Ascending aorta (tissue), 2 donors: ENCODE measurements around the gene KCTD5. TPM values are rescaled to one million over a fixed set of nuclear protein-coding genes. Genes with fewer than 3 reads are reported as not detected.
"Not testable (repeated sequence)": the region's sequence is repeated elsewhere in the genome, so short reads cannot be mapped to it uniquely, and the experiment has no call there.

Experiments used
- DNase-seq, 2 donors: peaks; one replicate each; pipeline ENCODE4 v3.0.0-alpha.2; 2019; ENCODE audit warnings: low spot score in 2 of 2
- H3K27ac ChIP-seq, 2 donors: fragments of 200-600 bp; sonication (generic); one replicate each; pipeline ENCODE4 v1.5.1; 2016 to 2017; ENCODE audit warnings: mild to moderate bottlenecking in 1 of 2
- H3K27me3 ChIP-seq: fragments of 200-600 bp; sonication (generic); one replicate; pipeline ENCODE4 v1.5.1; 2017
- H3K36me3 ChIP-seq, 2 donors: fragments of 200-600 bp; sonication (generic); one replicate each; pipeline ENCODE4 v1.5.1; 2016
- H3K4me1 ChIP-seq, 2 donors: fragments of 200-600 bp; sonication (generic); one replicate each; pipeline ENCODE4 v1.5.1; 2016 to 2017; ENCODE audit warnings: mild to moderate bottlenecking in 1 of 2
- H3K4me3 ChIP-seq, 2 donors: fragments of 200-600 bp; sonication (generic); one replicate each; pipeline ENCODE4 v1.5.1; 2016 to 2017; ENCODE audit warnings: mild to moderate bottlenecking in 1 of 2
- H3K9me3 ChIP-seq, 2 donors: fragments of 200-600 bp; sonication (generic); one replicate each; pipeline ENCODE4 v1.5.1; 2016
- intact Hi-C: fragments of 100-400 bp; cut with DNase I; formaldehyde crosslinking; loops from one replicate; pipeline ENCODE4 v1.15.1; 2023
- total RNA-seq: library from RNA; depleted of rRNA; stranded (reverse); fragments of >200 nt; gene quantifications from one replicate; pipeline ENCODE4 v1.1.0, GENCODE V29; 2016
- TF ChIP-seq, protein P1 (sequence below), 3 experiments: fragments of 200-600 bp in 2 of 3; fragments of 450-650 bp in 1 of 3; sonication (generic) in 2 of 3; IDR thresholded peaks; one replicate each; pipeline ENCODE4 v1.5.1; 2016 to 2019; ENCODE audit warnings: antibody characterized with exemption in 3 of 3, mild to moderate bottlenecking in 1 of 3, moderate library complexity in 1 of 3

KCTD5 gene
- total RNA-seq, 1 donor from 2014 or later: 10.5 TPM

GRCh38 chr16:2687531-2688308 is 5.4 kb downstream of the KCTD5 start:
- H3K27ac ChIP-seq: no peak overlapping the region
- DNase-seq: no peak
- TF ChIP-seq, protein P1, sequence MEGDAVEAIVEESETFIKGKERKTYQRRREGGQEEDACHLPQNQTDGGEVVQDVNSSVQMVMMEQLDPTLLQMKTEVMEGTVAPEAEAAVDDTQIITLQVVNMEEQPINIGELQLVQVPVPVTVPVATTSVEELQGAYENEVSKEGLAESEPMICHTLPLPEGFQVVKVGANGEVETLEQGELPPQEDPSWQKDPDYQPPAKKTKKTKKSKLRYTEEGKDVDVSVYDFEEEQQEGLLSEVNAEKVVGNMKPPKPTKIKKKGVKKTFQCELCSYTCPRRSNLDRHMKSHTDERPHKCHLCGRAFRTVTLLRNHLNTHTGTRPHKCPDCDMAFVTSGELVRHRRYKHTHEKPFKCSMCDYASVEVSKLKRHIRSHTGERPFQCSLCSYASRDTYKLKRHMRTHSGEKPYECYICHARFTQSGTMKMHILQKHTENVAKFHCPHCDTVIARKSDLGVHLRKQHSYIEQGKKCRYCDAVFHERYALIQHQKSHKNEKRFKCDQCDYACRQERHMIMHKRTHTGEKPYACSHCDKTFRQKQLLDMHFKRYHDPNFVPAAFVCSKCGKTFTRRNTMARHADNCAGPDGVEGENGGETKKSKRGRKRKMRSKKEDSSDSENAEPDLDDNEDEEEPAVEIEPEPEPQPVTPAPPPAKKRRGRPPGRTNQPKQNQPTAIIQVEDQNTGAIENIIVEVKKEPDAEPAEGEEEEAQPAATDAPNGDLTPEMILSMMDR (IDR thresholded peaks at IDR 0.05): no peak
- intact Hi-C loops: no loop called here
- H3K9me3 ChIP-seq: no peaks in the 10 kb centered on the region
- peaks cover 3 to 4% of the 10 kb centered on the region in 2 donors for H3K36me3 ChIP-seq
- H3K4me1 ChIP-seq: peaks cover 0 to 11% of the 10 kb centered on the region in 2 donors
- no peak overlapping the region for H3K4me3 ChIP-seq
- H3K27me3 ChIP-seq: no peaks in the 10 kb centered on the region

DNA sequence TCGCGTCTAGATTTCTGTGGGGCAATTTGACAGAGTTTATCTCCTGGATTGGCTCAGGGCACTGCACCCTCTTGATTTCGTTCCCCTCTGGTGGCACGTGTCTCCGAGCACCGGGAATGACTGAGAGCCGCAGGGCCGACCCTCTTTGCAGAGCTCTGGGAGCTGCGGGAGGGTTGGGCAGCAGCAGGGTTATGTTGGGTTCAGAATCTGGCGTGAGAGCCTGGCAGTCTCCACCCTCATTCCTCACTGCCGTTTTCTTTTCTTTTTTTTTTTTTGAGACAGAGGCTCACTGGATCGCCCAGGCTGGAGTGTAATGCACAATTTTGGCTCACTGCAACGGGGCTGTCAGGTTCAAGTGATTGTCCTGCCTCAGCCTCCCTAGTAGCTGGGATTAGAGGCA is 7.1 kb downstream of the KCTD5 start:
- H3K27me3 ChIP-seq, H3K4me3 ChIP-seq, DNase-seq, H3K36me3 ChIP-seq, intact Hi-C loops, H3K4me1 ChIP-seq, H3K9me3 ChIP-seq, H3K27ac ChIP-seq: not testable (repeated sequence)

- peaks cover 0 to 3% of the 10 kb centered on the region in 2 donors for H3K4me1 ChIP-seq
- intact Hi-C loops: no loop called here
- no peak for DNase-seq
- TF ChIP-seq, protein P1 (IDR thresholded peaks at IDR 0.05): no peak
- peaks cover 3 to 4% of the 10 kb centered on the region in 2 donors for H3K36me3 ChIP-seq
- no peak overlapping the region for H3K27ac ChIP-seq
- H3K4me3 ChIP-seq: no peak overlapping the region
- no peaks in the 10 kb centered on the region for H3K9me3 ChIP-seq
- H3K27me3 ChIP-seq: no peaks in the 10 kb centered on the region
These were observed 7.9 kb downstream of the KCTD5 start for GRCh38 chr16:2689968-2690801.

GRCh38 chr16:2690852-2691251 is 8.5 kb downstream of the KCTD5 start:
- no peaks in the 10 kb centered on the region for H3K27me3 ChIP-seq
- peaks cover 0 to 3% of the 10 kb centered on the region in 2 donors for H3K4me1 ChIP-seq
- no peak overlapping the region for H3K4me3 ChIP-seq
- peaks cover 3 to 4% of the 10 kb centered on the region in 2 donors for H3K36me3 ChIP-seq
- TF ChIP-seq, protein P1 (IDR thresholded peaks at IDR 0.05): no peak
- DNase-seq: no peak
- H3K27ac ChIP-seq: no peak overlapping the region
- intact Hi-C loops: no loop called here
- no peaks in the 10 kb centered on the region for H3K9me3 ChIP-seq

DNA sequence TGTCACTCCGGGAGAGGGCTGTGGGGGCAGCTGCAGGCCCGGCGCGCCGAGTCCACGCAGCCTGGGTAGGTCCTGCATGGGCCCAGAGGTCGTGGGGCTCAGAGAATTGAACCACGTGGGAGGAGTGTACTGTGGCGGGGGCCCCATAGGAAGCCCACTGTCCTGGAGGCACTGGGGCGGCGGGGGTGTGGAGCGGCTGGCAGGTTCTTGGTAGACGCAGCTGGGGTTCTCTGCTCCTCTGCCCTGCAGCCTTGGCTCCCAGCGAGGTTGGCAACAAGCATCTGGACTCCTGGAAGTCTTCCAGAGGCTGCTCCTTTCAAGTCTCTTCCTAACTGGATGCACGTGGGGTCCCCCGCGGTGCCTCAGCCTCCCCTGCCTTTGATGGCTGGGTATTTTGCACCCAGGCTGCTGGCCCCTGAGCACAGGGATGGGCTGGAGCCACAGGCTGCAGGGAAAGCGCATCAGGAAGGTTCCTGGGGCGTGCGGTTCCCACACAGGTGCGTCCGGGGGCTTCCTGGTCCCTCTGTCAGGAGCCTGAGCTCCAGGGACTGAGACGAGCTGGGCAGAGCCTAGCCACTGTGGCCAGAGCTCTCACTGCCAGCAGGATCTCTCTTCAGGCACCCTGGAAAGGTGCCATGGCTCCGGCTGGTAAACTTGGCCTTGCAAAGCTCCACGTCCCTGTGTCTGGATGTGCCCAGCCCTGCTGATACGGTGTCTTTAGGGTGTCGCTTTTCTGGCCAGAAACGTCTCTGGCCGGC is 9.3 kb downstream of the KCTD5 start:
- intact Hi-C loops: no loop called here
- no peaks in the 10 kb centered on the region for H3K9me3 ChIP-seq
- no peaks in the 10 kb centered on the region for H3K27me3 ChIP-seq
- H3K4me1 ChIP-seq: peaks cover 0 to 3% of the 10 kb centered on the region in 2 donors
- no peak overlapping the region for H3K4me3 ChIP-seq
- H3K36me3 ChIP-seq: peaks cover 5% of the 10 kb centered on the region in 2 donors
- H3K27ac ChIP-seq: no peak overlapping the region
- no peak for DNase-seq
- TF ChIP-seq, protein P1 (IDR thresholded peaks at IDR 0.05): no peak
